Right lobe of liver (tissue), 6 donors: Measurements from ENCODE around the gene MYL3. TPM values are rescaled to one million over a fixed set of nuclear protein-coding genes. Genes with fewer than 3 reads are reported as not detected.
A peak's percentile ranks its signal among the peaks of the same experiment; 100 is the strongest.
"Not testable (repeated sequence)": the region's sequence is repeated elsewhere in the genome, so short reads cannot be mapped to it uniquely, and the experiment has no call there.

Source experiments
- ATAC-seq, 4 donors: fragments of 200-7000 bp; cut with Tn5 transposase; one replicate each; pipeline ENCODE4 v1.9.1; 2020; ENCODE audit warnings: mild to moderate bottlenecking in 4 of 4, moderate library complexity in 4 of 4
- DNase-seq, 3 donors: peaks; one replicate each; pipeline ENCODE4 v3.0.0-alpha.2; 2020
- H3K27ac ChIP-seq, 3 donors: fragments of 200-600 bp; one replicate each; pipeline ENCODE4 v1.8.0; 2022
- H3K27me3 ChIP-seq, 2 donors: fragments of 200-600 bp; one replicate each; pipeline ENCODE4 v1.8.0; 2022
- H3K36me3 ChIP-seq, 4 donors: fragments of 200-600 bp; sonication (generic) in 1 of 4; one replicate each; pipeline versions ENCODE4 v1.5.1 to v1.8.0; 2017 to 2022; ENCODE audit warnings: control low read depth in 1 of 4
- H3K4me1 ChIP-seq, 4 donors: fragments of 200-600 bp; sonication (generic) in 1 of 4; one replicate each; pipeline versions ENCODE4 v1.5.1 to v1.8.0; 2017 to 2022; ENCODE audit warnings: control low read depth in 1 of 4
- H3K4me3 ChIP-seq, 3 donors: fragments of 200-600 bp; one replicate each; pipeline ENCODE4 v1.8.0; 2022
- H3K9me3 ChIP-seq, 4 donors: fragments of 200-600 bp; sonication (generic) in 1 of 4; one replicate each; pipeline versions ENCODE4 v1.5.1 to v1.8.0; 2017 to 2022; ENCODE audit warnings: control low read depth in 1 of 4
- POLR2A ChIP-seq: fragments of 450-650 bp; IDR thresholded peaks from one replicate; pipeline ENCODE4 v1.6.1; 2017; ENCODE audit warnings: antibody characterized with exemption, mild to moderate bottlenecking
- WGBS: methylation state at CpG from one replicate; pipeline ENCODE4 v1.1.6; 2018; ENCODE audit warnings: low coverage, low lambda C conversion rate; ENCODE audit not compliant: insufficient coverage; ENCODE audit errors: missing lambda C conversion rate; 5-methylcytosine and 5-hydroxymethylcytosine counted together
- intact Hi-C, 2 donors: fragments of 100-400 bp; cut with DNase I; formaldehyde crosslinking; loops; one replicate each; pipeline versions ENCODE4 v1.11.2 to v1.14.1; 2022
- total RNA-seq, 6 experiments: library from RNA; depleted of rRNA in 2 of 6; stranded (reverse); fragments of >200 nt in 2 of 6; fragmentation: NEBNext Ultra II Directional in 3 of 6; extraction: Animal tissue kit (Norgen Biotek cat#: 25700) in 3 of 6; gene quantifications; one replicate each; pipeline versions ENCODE4 v1.1.0 to v1.2.4, GENCODE V29; 2016 to 2023
- TF ChIP-seq, protein P1 (sequence below), 4 donors: fragments of 200-600 bp in 3 of 4; fragments of 450-650 bp in 1 of 4; IDR thresholded peaks; one replicate each; pipeline versions ENCODE4 v1.5.1 to v1.8.0; 2016 to 2022; ENCODE audit warnings: antibody characterized with exemption in 4 of 4, mild to moderate bottlenecking in 2 of 4
- donor health status: DM: no; HTN: yes; CAD: no.
- donor health status: DM: no; HTN: no; CAD: no.
- donor health status: DM: no; HTN: no; CAD: no.
- donor health status: DM: no; HTN: yes; CAD: no.
- donor health status: DM: no; HTN: yes; CAD: no.

The MYL3 gene
- total RNA-seq, 6 experiments from 2014 or later: 0.37 to 2.0 (median 1.00) TPM

- no CpG with 5 or more reads among the region's 15 CpGs for WGBS
- Histone ChIP-seq H3K36me3 (no peaks in the 10 kb centered on the region), H3K4me1 (no peaks in the 10 kb centered on the region), H3K27ac (no peak overlapping the region), H3K27me3 (no peaks in the 10 kb centered on the region), H3K4me3 (peak overlapping the region; percentile 30 to 56 (median 46)), H3K9me3 (no peaks in the 10 kb centered on the region)
- ATAC-seq (peak; percentile 70 to 78 (median 76)), DNase-seq (peak in 1 of 3 donors; percentile 25)
- TF ChIP-seq, protein P1, sequence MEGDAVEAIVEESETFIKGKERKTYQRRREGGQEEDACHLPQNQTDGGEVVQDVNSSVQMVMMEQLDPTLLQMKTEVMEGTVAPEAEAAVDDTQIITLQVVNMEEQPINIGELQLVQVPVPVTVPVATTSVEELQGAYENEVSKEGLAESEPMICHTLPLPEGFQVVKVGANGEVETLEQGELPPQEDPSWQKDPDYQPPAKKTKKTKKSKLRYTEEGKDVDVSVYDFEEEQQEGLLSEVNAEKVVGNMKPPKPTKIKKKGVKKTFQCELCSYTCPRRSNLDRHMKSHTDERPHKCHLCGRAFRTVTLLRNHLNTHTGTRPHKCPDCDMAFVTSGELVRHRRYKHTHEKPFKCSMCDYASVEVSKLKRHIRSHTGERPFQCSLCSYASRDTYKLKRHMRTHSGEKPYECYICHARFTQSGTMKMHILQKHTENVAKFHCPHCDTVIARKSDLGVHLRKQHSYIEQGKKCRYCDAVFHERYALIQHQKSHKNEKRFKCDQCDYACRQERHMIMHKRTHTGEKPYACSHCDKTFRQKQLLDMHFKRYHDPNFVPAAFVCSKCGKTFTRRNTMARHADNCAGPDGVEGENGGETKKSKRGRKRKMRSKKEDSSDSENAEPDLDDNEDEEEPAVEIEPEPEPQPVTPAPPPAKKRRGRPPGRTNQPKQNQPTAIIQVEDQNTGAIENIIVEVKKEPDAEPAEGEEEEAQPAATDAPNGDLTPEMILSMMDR (IDR thresholded peaks at IDR 0.05): no peak
- TF ChIP-seq POLR2A: no peak
- intact Hi-C loops: no loop called here
These were observed 51.5 kb downstream of the MYL3 start for GRCh38 chr3:46811615-46812236.

DNA sequence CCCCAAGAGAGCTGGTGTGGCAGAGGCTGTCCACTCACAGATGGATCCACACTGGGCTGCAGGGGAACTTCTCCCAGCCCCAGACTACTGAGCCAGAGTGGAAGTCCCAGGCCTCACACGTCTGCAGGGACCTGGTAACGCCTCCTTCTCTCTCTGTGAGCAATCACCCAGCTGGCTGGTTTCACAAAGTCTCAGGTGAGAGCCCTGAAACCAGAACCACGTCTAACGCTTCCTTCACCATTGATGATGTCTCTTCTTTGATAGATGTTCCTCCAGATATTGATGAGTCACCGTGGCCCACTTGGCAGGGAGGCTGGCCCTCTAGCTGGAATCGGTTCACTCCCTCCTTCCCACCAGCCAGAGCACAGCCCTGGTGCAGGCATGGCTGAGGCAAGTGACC is 54.5 kb downstream of the MYL3 start:
- DNase-seq, H3K36me3 ChIP-seq, H3K9me3 ChIP-seq, intact Hi-C loops, H3K27ac ChIP-seq, H3K27me3 ChIP-seq, ATAC-seq, H3K4me1 ChIP-seq, H3K4me3 ChIP-seq: not testable (repeated sequence)
- 76% methylated on average over 6 of the region's 6 CpGs for WGBS

Other genes starting within 250 kb of the MYL3 start
- gene ALS2CL, start 169.8 kb downstream of the MYL3 start, total RNA-seq: 10 to 100 TPM; 12.3 to 19.1 (median 15.9) TPM
- gene TMIE, start 162.1 kb downstream of the MYL3 start, total RNA-seq: under 1 TPM; 0.21 to 0.79 (median 0.34) TPM
- gene PRSS50, start 145.6 kb downstream of the MYL3 start, total RNA-seq: under 1 TPM in 4 of 6 experiments, not detected in 2; 0.07 to 0.42 (median 0.13) TPM
- gene PTH1R, start 14.3 kb upstream of the MYL3 start, total RNA-seq: 10 to 100 TPM in 5 of 6 experiments, 1 to 10 TPM in 1; 6.1 to 32.5 (median 16.0) TPM
- 10 to 100 TPM; 14.6 to 24.2 (median 17.0) TPM for gene CCDC12, start 113.3 kb upstream of the MYL3 start, total RNA-seq
- gene NBEAL2, start 116.2 kb upstream of the MYL3 start, total RNA-seq: 10 to 100 TPM in 5 of 6 experiments, 1 to 10 TPM in 1; 8.9 to 11.7 (median 10.8) TPM